Gastrocnemius medialis (tissue), 4 donors: ENCODE data around the gene TMTC1.
"Not testable (repeated sequence)": the region's sequence is repeated elsewhere in the genome, so short reads cannot be mapped to it uniquely, and the experiment has no call there.

ENCODE experiments used
- CTCF ChIP-seq, 5 experiments: fragments of 450-650 bp in 3 of 5; fragments of 200-600 bp in 2 of 5; sonication (generic) in 2 of 5; IDR thresholded peaks in 4 of 5; conservative IDR thresholded peaks in 1 of 5; 1 replicate in 4 of 5; 2 replicates in 1 of 5; pipeline ENCODE4 v1.5.1; 2016 to 2019; ENCODE audit warnings: antibody characterized with exemption in 5 of 5, mild to moderate bottlenecking in 3 of 5, moderate library complexity in 3 of 5
- POLR2A ChIP-seq, 2 donors: fragments of 450-650 bp; IDR thresholded peaks; one replicate each; pipeline ENCODE4 v1.6.1; 2017; ENCODE audit warnings: antibody characterized with exemption in 2 of 2, mild to moderate bottlenecking in 2 of 2, moderate library complexity in 2 of 2

GRCh38 chr12:29555451-29555850 is 228.3 kb downstream of the TMTC1 start:
- TF ChIP-seq CTCF (IDR thresholded peaks at IDR 0.05 in 4 of 5, conservative IDR thresholded peaks at IDR 0.05 in 1 of 5); POLR2A (IDR thresholded peaks at IDR 0.05): not testable (repeated sequence)
